Stimulated activated CD8-positive, alpha-beta memory T cell treated with anti-CD3 and anti-CD28 coated beads, Interleukin-7, amount 100 ng/mL, for 48 hours (primary cell): ENCODE results near the gene TAF9.
"Not testable (repeated sequence)": the region's sequence is repeated elsewhere in the genome, so short reads cannot be mapped to it uniquely, and the experiment has no call there.

Source experiments
- DNase-seq, 2 donors: peaks; one replicate each; pipeline ENCODE4 v3.0.0-alpha.2; 2020; ENCODE audit warnings: low read depth in 1 of 2; ENCODE audit errors: extremely low read depth in 1 of 2

Gene TAF9

DNA sequence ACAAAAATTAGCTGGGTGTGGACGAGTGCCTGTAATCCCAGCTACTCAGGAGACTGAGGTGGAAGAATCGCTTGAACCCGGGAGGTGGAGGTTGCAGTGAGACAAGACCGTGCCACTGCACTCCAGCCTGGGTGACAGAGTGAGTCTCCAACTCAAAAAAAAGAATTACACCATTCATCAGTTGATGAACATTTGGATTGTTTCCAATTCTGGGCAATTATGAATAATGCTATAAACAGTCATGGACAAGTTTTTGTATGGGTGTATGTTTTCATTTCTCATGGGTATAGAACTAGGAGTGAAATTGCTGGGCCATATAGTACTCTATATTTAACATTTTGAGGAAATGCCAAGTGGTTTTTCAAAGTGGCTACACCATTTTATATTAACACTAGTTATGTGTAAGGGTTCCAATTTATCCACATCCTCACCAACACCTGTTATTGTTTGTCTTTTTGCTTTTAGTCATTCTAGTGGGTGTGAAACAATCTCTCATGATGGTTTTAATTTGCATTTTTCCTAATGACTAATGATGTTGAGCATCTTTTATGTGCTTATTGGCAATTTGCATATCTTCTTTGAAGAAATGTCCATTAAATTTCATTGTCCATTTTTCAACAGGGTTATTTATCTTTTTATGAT is 27.7 kb downstream of the TAF9 start:
- DNase-seq = no peak

- no peak for DNase-seq
These were observed 33.9 kb downstream of the TAF9 start for GRCh38 chr5:69335341-69335935.

DNA sequence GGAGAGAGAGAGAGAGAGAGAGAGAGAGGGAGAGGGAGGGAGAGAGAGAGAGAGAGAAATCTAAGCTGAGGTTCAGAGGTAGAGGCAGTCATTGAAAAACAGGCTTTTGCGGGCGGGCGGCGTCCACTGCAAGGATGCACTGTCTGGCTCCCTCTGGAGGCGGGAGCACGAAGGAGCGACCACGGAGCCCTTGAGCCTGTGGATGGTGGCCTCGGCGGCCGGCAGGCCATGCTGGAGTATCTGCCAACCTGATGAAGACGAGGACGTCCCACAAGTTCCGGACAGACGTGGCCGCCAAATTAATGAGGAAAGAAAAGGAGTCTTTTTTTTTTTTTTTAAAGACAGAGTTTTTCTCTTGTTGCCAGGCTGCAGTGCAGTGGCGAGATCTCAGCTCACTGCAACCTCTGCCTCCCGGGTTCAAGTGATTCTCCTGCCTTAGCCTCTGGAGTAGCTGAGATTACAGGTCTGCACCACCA is 34.5 kb downstream of the TAF9 start:
- peak; percentile 45 to 62 for DNase-seq

DNA sequence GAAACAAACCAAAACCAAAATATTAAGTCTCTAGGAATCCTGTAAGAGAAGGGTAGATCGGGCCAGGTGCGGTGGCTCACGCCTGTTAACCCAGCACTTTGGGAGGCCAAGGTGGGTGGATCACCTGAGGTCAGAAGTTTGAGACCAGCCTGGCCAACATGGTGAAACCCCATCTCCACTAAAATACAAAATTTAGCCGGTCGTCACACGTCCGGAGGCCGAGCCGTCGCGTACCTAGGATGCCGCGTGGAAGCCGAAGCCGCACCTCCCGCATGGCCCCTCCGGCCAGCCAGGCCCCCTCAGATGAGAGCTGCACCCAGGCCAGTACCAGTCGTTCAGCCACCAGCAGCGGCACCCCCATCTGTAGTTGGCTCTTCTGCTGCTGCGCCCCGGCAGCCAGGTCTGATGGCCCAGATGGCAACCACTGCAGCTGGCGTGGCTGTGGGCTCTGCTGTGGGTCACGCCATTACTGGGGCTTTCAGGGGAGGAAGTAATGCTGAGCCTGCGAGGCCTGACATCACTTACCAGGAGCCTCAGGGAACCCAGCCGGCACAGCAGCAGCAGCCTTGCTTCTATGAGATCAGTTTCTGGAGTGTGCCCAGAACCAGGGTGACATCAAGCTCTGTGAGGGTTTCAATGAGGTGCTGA is 35.5 kb downstream of the TAF9 start:
- DNase-seq = not testable (repeated sequence)

GRCh38 chr5:69331528-69332445 is 37.5 kb downstream of the TAF9 start:
- DNase-seq = no peak

- no peak for DNase-seq
These were observed 39.3 kb downstream of the TAF9 start for GRCh38 chr5:69329905-69330489.

DNA sequence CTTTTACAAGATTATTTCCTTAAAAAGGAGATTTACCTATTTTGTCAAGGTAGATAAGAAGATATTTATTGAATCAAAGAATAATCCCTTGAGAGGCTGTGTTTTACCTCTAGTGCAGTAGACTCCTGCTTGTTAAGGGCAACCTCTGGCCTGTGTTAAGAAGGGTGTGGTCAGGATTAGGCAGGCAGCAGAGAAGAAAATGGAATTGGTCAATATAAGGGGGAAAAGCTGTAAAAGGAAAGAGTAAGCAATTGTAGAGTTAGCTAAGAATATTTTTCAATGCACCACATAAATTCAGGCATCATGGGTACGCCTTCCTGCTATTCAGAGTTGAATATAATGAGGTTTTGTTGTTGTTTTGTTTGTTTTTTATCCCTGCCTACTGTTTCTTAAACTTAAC is 43.0 kb downstream of the TAF9 start:
- no peak for DNase-seq

DNA sequence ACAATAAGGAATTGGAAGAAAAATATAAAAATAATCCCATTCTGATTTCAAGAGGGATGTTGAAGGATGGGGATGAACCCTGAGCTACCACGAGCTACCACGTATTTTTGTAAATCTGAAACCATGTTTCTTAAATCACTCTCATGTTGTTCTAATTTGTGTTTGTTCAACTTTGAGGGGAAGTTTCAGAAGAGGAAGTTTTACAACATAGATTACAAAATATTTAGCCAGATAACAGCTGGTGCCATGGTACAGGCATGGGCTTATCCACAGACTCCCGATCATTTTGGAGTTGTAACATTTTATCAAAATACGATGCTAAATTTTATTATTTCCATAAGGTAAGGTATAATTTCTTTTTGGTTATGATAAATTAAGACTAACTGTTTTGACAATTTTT is 51.9 kb downstream of the TAF9 start:
- no peak for DNase-seq

DNA sequence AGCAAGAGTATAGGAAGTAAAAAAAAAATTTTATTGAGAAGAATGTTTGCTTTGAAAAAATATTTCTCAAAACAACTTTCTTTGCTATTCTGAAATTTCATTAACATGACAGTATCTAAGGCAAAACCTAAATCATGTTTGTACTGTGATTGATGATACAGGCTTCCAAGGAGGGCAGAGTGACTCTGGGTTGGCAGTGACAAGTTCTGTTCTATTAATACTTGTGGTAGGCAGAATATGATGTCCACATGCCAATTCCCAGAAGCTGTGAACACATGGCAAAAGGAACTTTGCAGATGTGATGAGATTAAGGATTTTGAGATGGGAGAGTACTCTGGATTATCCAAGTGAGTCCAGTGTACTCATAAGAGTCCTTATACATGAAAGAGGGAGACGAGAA is 53.3 kb downstream of the TAF9 start:
- no peak for DNase-seq
